ENCODE data around the gene GTF2E1. TPM values are rescaled to one million over a fixed set of nuclear protein-coding genes. Genes with fewer than 3 reads are reported as not detected.

GTF2E1 gene
- total RNA-seq, 1 experiment from 2014 or later: 22.2 TPM

GRCh38 chr3:120762615-120763014, 20.1 kb downstream of the GTF2E1 start:
- H3K4me2 ChIP-seq: no peak overlapping the region
- intact Hi-C loops (cut with micrococcal nuclease; ENCODE audit: unreplicated experiment): no loop called here
- no peaks in the 10 kb centered on the region for H3K9me3 ChIP-seq (ENCODE audit: insufficient read depth, low read depth)
- H3F3A ChIP-seq (ENCODE audit: insufficient read depth, low read depth): no peaks in the 10 kb centered on the region
- peaks cover 51% of the 10 kb centered on the region for H3K79me2 ChIP-seq (ENCODE audit: low read depth)
- H2AFZ ChIP-seq: no peak overlapping the region
- H3K27ac ChIP-seq: no peak overlapping the region
- no peak for DNase-seq
- no peaks in the 10 kb centered on the region for H3K36me3 ChIP-seq (ENCODE audit: low read depth)
- no peak for TF ChIP-seq EZH2 (IDR thresholded peaks at IDR 0.05; ENCODE audit: low read depth)
- TF ChIP-seq CTCF (conservative IDR thresholded peaks at IDR 0.05): no peak
- H3K4me1 ChIP-seq (replicated peaks; ENCODE audit: insufficient read depth): no peaks in the 10 kb centered on the region
- peaks cover 10% of the 10 kb centered on the region for H4K20me1 ChIP-seq (ENCODE audit: insufficient read depth)
- H3K4me3 ChIP-seq: no peak overlapping the region
- BruUV-seq (replicated peaks): no TSS peak
- POLR2A ChIA-PET (ENCODE audit: unreplicated experiment): interaction anchor here (0.6 kb wide), 1 partner anchor 782 kb away, joined by 8 read pairs; no protein-coding TSS in a partner anchor
- H3K9me2 ChIP-seq (ENCODE audit: insufficient read depth): no peaks in the 10 kb centered on the region
- H3K27me3 ChIP-seq (ENCODE audit: insufficient read depth, low read depth): no peaks in the 10 kb centered on the region
- CTCF ChIA-PET: no interaction called here

GRCh38 chr3:120763601-120764000, 21.1 kb downstream of the GTF2E1 start:
- Histone ChIP-seq H3K9me2 (ENCODE audit: insufficient read depth) (no peaks in the 10 kb centered on the region), H3F3A (ENCODE audit: insufficient read depth, low read depth) (no peaks in the 10 kb centered on the region), H3K36me3 (ENCODE audit: low read depth) (no peaks in the 10 kb centered on the region), H3K9me3 (ENCODE audit: insufficient read depth, low read depth) (no peaks in the 10 kb centered on the region), H3K4me3 (no peak overlapping the region), H3K4me2 (no peak overlapping the region), H2AFZ (no peak overlapping the region), H3K27ac (no peak overlapping the region), H3K27me3 (ENCODE audit: insufficient read depth, low read depth) (no peaks in the 10 kb centered on the region), H4K20me1 (ENCODE audit: insufficient read depth) (peaks cover 17% of the 10 kb centered on the region), H3K4me1 (replicated peaks; ENCODE audit: insufficient read depth) (no peaks in the 10 kb centered on the region), H3K79me2 (ENCODE audit: low read depth) (peaks cover 50% of the 10 kb centered on the region)
- DNase-seq: no peak
- intact Hi-C loops (cut with micrococcal nuclease; ENCODE audit: unreplicated experiment): no loop called here
- BruUV-seq (replicated peaks): no TSS peak
- POLR2A ChIA-PET (ENCODE audit: unreplicated experiment): interaction anchor here (0.6 kb wide), 1 partner anchor 415 kb away, joined by 3 read pairs; the partner anchor contains the start of gene LRRC58
- CTCF ChIA-PET: no interaction called here
- TF ChIP-seq EZH2 (IDR thresholded peaks at IDR 0.05; ENCODE audit: low read depth): no peak

- Histone ChIP-seq H3F3A (ENCODE audit: insufficient read depth, low read depth) (no peaks in the 10 kb centered on the region), H3K9me2 (ENCODE audit: insufficient read depth) (no peaks in the 10 kb centered on the region), H3K27me3 (ENCODE audit: insufficient read depth, low read depth) (no peaks in the 10 kb centered on the region), H3K27ac (no peak overlapping the region), H2AFZ (no peak overlapping the region), H3K4me3 (no peak overlapping the region), H4K20me1 (ENCODE audit: insufficient read depth) (peaks cover 17% of the 10 kb centered on the region), H3K9me3 (ENCODE audit: insufficient read depth, low read depth) (no peaks in the 10 kb centered on the region), H3K4me2 (no peak overlapping the region), H3K4me1 (replicated peaks; ENCODE audit: insufficient read depth) (no peaks in the 10 kb centered on the region), H3K79me2 (ENCODE audit: low read depth) (peaks cover 47% of the 10 kb centered on the region), H3K36me3 (ENCODE audit: low read depth) (no peaks in the 10 kb centered on the region)
- intact Hi-C loops (cut with micrococcal nuclease; ENCODE audit: unreplicated experiment): no loop called here
- POLR2A ChIA-PET (ENCODE audit: unreplicated experiment): interaction anchor here (0.6 kb wide), 1 partner anchor 415 kb away, joined by 3 read pairs; the partner anchor contains the start of gene LRRC58
- TF ChIP-seq EZH2 (IDR thresholded peaks at IDR 0.05; ENCODE audit: low read depth): no peak
- TF ChIP-seq CTCF (conservative IDR thresholded peaks at IDR 0.05): no peak
- no peak for DNase-seq
- no TSS peak for BruUV-seq (replicated peaks)
- CTCF ChIA-PET: no interaction called here
Observed at GRCh38 chr3:120764206-120764605, 21.7 kb downstream of the GTF2E1 start.

All from PC-9 (cell line).